Nucleus accumbens (tissue), 56 donors: Measurements from ENCODE around the gene ANKRD6.
"Not testable (repeated sequence)": the region's sequence is repeated elsewhere in the genome, so short reads cannot be mapped to it uniquely, and the experiment has no call there.

Experiments
- DNase-seq, 56 donors: peaks; one replicate each; lab custom pipeline; 2025; lab: John Stamatoyannopoulos, UW

The ANKRD6 gene

DNA sequence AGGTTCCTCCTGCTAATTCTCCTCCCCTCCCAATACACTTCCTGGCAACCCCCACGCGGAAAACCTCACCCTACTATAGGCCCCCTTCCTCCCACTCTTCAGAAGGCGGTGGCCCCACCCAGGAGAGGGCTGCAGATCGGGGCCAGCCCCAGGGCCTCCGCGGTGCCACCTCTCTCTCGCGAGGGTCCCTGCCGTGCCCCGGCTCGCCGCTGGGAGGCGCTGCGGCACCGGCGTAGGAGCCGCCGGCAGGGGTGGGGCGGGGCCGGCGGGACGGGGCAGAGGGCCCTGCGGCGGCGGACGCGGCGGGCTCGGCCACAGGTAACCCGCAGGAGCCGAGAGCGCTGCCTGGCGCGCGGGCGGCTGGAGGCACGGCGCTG is at the start of gene ANKRD6:
ANKRD6 (plus strand) TSS at position 278 of the 377 bp plus-strand sequence. CDS start 133,825 bp downstream, outside the sequence.
- DNase-seq = peak in 42 of 56 donors; percentile 8 to 86 (median 36)

DNA sequence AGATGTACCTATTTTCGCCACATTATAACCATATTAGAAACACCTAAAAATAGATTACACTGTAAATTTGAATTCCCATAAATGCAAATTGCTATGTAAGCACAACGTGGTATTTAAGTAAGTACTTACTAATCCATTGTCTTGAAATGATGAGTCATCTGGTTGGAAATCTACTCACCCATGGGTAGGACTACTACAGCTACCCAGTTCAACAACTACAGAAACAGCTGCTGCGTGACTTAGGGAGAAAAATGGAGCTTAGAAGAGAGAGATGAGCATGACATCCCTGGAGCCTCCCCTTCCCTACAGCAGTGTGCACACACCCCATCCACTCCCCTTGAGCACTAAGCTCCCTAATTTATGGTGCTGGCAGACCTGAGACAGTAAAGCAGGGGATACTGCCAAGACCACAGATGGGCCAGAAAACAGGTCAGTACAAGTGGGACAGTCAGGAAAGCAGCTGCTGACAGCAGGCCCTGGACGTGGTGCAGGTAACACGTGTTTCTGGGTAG is 47.7 kb upstream of the ANKRD6 start:
- DNase-seq = peak in 4 of 56 donors; percentile 4 to 47 (median 17)

DNA sequence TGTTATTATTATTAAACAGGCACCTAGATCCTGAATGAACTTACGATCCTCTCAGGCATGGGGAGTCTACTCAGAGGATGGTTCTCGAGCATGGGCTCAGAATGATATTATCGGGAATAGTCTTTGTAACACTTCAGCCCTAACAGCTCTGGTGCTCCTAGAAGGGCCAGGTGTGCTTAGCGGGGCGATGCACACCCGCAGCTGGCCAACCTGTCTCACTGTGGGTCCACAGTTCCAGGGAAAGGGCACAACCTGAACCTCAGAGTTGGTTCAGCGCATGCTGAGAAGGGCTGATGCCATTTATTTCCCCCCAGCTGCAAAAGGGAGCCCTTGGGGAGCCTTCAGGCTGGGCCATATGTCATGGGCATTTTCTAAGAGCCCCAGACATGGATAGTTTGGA is 47.1 kb upstream of the ANKRD6 start:
- DNase-seq = no peak

DNA sequence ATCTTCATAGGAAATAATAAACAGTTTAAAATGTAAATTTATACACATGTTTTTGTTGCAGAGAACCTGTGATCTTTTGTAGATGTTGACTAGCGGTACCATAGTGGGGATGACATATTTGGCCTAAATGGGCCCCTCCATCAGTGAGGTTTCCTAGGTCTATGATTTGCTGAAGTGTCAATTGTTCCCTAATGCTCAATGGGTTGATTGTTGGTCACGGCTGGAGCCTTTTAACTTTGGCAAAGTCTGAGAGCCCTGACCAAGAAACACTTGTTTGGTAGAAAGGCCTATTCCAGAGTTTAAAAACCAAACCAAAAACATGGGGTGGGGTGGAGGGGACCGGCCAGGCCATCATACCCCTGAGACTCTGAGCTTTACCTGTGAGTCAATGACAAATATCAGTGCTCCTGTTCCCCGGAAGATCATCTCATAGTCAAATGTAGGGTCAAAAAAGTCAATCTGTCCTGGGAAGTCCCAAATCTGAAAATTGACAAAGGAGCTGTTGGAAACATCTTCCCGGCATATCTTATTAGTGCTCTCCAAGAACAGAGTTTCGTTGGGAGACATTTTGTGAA is 45.9 kb upstream of the ANKRD6 start:
- DNase-seq = peak in 1 of 56 donors; percentile 20

DNA sequence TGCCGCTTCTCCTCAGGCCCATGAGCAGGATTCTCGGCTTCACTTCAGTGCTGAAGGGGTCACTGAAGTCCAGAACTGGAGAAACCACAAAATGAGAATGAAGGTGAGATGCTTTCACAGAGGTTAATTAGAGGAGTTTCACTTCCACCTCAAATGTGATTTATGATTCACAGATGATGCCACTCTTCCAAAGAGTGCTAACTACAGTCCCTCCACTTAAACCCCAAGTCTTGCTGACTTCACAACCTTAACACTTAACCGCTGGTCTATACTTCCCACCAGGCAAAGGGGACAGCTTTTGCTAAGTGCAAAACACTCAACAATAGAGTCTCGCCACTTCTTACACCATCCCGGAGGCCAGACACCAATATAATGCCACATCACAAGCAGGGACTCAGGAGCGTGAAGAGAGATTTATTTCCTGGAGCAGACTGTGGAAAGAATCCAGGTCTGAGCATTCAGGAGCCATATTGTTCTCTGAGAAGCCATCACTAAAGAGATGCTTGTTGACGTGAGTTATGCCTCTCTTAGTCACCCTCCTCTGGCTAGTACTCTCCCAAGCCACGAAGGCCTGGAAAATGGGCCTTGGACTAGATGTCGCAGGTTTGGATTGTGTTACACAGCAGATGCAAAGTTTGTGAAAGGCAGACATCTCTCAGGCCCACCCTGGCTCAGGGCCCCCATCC is 45.3 kb upstream of the ANKRD6 start:
- no peak for DNase-seq

DNA sequence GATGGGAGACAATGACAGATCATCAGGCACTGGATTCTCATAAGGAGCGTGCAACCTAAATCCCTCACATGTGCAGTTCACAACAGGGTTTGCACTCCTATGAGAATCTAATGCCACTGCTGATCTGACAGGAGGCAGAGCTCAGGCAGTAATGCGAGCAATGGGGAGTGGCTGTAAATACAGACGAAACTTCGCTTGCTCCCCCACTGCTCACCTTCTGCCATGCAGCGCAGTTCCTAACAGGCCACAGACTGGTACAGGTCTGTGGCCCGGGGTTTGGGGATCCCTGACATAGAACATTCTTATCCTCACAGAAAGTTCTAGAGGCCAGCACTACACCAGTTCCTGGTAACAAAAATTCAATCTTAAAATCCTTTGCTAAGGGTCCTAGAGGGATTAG is 44.1 kb upstream of the ANKRD6 start:
- no peak for DNase-seq

DNA sequence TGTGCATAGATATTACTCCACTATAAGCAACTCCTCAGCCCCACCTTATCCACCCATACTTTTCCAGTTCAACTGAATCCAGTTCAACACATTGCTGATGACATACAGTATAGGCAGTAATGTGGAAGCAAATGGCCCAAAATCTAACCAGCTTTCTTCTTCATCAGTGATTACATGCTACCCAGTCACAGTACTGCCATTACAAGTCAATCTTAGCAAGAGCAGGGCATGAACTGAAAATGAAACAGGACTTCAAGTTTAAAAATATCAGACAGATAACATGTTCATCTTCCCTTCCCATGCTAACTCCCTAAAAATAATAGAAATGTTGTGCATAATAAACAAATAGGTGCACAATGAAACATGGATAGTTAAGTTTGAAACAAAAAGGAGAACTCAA is 40.1 kb upstream of the ANKRD6 start:
- no peak for DNase-seq

DNA sequence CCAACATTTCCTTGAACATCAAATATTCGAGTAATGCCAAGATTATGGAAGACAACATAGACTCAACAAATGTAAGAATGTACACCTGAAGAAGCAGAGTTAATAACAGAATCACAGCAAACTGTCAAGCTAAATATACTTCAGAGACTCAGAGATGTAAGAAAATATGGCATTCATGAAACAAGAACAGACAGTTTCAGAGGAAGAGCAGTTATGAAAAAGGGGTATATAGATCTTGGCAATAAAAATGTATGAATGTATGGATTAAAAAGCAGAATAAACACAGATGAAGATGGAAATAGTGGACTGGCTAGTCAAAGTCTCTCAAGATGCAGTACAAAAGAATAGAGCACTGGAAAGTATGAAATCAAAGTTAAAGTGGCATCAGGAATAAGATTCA is 39.3 kb upstream of the ANKRD6 start:
- DNase-seq = no peak

DNA sequence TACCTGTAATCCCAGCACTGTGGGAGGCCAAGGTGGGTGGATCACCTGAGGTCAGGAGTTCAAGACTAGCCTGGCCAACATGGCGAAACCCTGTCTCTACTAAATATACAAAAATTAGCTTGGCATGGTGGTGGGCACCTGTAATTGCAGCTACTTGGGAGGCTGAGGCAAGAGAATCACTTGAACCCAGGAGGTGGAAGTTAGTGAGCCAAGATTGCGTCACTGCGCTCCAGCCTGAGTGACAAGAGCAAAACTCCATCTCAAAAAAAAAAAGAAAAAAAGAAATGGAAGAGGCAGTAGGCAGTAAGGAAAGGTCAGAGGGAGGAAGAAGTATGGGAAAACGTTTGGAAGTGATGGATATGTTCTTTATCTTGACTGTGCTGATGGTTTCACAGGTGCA is 35.1 kb upstream of the ANKRD6 start:
- not testable (repeated sequence) for DNase-seq

DNA sequence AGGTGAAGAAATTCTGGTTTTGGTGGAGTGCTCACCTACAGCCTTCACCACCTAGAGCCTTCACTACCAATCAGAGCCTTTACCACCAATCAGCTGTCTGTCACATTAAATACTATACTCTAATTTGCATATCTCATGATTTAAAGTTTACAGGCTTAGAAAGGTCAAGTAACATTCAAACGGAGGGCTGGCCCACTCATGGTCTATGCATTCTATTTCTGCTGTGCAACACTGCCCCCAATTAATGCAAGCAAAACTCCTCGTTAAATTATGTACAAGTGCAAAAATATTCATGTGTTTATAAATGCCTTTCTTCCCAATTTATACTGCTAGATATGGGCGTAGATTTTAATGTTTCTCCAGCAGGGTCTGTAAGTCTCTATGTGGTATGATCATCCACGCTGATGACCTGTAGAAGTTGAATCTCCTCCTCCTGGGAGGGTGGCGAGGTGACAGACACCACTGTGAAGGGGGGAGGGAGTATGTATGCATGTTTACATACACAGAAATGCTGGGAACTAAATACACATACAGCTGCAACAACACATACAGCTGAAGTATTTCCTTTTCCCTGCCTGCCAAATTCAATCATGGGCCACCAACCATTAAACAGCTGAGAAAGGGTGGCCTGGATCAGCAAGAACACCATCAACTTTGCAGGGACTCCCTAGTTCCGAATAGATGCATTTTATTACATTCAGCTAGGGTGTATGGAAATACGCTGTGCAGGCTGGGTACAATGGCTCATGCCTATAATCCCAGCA is 34.0 kb upstream of the ANKRD6 start:
- DNase-seq = no peak

DNA sequence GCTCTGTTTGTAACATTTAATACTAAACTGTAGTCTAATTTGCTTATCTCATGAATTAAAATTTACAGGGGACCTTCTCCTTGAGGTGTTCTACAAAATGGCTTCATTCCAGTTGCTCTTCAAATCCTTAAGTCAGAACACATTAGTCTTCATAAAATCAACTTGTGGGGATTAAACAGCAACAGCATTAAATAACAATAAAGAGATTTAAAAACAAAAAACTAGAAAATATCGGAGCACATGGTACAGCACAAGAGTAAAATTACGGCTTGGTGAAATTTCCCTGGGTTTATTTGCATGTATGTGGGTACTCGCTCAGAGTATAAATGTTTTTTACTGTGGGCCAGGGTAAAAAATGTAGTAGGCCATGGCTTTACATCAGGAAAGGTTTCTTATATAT is 32.9 kb upstream of the ANKRD6 start:
- no peak for DNase-seq

DNA sequence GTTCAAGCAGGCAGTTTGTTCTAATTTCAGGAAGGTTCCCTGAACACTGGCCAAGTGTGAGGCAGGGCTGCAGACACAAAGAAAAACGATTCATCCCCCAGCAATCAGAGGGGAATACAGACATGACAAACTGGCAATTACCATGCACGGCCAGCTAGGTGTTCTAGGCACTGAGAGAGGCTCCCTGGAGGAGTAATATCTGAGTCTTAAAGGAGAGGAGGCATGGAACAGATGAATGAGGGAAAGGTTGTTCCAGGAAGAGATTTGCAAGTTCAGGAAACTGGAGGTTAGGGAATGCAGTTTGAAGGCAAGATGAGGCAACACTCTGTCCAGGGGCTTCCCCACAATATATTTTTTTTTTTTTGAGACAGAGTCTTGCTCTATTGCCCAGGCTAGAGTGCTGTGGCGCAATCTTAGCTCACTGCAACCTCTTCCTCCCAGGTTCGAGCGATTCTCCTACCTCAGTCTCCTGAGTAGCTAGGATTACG is 32.0 kb upstream of the ANKRD6 start:
- DNase-seq = peak in 2 of 56 donors; percentile 29 to 47

DNA sequence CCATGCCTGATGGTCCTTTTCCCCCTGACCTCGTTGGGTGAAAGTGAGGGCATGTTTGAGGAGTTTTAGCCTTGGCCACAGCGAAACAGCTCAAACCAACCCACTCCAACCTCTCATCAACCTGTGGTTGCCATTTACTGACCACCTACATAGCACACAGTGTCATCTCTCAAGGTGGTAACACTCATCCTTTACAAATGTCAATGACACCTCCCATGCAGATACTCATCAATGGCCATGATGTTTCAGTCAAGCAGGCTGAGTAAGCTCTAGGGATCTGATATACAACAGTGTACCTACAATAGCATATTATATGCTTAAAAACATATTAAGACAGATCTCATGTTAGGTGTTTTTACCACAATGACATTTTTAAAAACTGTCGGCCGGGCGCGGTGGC is 30.2 kb upstream of the ANKRD6 start:
- no peak for DNase-seq

DNA sequence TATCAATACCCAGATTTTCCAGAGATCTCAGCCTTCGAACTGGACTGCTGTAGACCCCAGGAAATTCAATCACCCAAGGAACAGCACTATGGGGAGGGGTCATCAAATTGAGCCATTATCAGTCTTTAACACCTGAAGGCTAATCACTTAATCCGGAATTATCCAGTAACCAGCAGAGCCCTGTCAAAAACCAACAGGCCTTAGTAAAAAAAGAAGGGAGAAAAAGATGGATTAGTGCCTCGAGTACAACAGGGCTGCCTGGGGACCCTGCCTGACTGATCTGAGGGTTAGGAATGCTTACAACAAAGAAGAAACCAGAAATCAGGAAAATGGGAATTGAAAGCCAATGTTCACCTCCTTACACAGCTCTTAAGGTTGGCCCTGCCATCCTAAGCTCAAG is 28.4 kb upstream of the ANKRD6 start:
- DNase-seq = no peak

DNA sequence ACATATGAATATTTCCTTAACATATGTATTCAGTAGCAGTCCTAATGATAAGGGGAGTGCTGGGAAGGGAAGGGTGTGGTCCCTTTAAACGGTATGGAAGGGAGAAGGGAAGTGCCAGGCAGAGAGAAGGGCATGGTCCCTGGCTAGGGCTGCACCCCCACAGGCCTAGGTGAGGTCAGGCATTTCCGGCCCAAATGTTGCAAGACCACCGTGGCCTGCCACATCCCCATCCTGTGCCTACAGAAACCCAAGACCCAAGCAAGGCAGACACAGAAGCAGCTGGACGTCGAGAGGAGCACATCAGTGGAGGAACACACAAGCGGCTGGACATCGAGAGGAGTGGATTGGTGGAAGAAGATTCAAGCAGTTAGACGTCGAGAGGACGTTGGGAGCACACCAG is 26.8 kb upstream of the ANKRD6 start:
- no peak for DNase-seq

DNA sequence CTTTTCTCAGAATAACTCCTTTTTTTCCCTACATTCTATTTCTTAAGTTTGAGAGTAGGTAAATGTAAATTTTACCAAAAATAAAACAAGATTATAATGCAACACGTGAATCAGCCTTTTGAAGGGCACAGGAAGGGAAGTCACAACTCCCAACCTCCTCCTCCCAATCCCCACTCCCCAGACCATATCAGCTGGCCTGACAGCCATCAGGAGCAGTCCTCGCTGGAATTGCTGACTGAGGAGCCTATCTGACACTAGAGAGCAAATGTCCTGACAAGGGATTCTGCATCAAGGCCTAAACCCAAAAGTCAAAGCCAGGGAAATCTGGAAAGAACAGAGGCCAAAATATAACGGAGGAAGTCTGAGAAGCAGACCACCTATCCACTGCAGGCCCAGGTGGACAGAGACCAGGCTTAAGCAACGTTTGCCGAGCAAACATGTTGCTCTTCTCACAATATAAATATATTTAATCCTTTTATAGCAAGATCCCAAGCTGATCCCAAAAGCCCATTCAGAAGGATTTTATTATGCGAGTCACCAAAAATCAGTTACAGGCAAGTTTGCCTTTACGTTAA is 23.4 kb upstream of the ANKRD6 start:
- no peak for DNase-seq

DNA sequence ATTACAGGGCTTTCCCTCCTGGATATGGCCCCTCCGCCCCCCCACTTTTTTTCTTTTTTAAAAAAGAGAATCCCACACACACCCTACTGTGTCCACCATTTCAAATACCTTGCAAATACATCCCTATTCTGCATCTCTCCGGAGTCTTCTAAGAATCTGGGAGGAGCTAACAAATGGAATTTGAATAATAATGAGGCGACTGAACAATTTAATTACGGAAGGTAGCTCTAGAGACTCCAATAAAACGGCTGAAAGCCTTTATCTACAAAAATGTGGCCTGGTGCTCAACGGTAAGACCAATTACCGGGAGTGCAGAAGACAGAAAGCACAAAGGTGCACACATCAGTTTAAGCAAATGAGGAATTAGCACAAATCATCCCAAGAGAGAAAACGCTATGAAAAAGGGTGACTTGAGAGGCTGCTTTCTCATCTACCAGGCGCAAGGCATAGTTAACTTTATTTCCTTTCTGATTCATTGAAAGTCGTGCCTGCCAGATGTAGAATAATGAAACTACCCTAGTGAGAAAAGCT is 22.7 kb upstream of the ANKRD6 start:
- DNase-seq = no peak

DNA sequence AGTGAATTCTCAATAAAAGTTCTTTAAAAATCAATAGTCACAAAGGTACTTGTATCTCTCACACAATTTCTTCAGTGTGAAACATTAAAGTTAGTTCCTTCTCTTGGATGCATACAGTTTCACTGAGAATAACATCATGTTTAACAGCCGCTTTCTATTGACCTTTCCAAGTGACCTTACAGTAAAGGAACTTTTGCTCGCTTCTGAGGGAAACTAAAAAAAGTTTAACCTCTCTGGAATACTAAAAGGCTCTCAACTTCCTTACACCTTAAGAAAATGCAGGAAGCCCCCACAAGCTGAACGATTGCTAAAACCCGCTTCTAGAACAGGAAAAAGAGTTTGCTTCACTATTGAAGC is 22.2 kb upstream of the ANKRD6 start:
- DNase-seq = no peak

DNA sequence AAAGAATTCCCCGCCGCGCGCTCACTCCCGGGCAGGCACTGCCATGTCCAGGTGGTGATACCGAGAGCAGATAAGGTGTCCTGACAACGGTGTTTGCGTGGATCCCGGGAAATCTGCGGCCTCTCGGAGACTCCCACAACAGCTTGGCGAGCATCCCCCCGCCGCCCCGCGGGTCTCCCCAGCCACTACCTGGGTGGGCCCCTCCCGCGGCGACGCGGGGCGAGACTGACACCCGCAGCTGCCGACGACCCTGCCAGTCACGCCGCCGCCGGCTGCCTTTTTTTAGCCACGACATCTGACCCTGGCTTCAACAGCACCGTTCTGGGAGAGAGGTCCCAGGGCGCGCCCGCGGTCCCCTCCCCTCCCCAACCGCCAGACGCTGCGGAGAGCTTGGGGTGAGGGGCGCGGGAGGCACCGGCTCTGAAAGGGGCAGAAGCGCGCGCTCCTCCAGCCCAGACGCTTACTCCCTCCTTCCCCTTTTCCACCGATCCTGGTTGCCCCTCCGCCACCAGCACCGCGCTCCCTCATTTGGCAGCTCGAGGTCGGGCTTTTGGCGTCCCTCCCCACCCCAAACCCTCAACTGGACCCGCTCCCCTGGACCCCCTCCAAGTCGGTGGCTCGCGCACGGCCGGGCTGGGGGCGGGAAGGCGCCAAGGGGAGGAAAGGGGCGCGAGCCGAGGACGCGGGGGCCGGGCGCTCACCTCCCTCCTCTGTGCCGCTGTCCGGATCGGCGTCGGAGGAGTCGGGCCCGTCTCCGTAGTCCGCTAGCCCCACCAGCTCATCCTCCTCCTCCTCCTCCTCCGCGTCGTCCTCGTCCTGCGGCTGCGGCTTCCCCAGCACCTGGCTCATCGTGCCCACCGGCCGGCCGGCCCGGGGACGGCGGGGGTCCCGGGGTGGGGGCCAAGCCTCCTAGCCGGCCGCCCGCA is 21.5 kb upstream of the ANKRD6 start:
- peak in 39 of 56 donors; percentile 8 to 78 (median 54) for DNase-seq
